ENCODE data around the gene SEMA4G. TPM values are rescaled to one million over a fixed set of nuclear protein-coding genes. Genes with fewer than 3 reads are reported as not detected.

Gene SEMA4G
- total and polyA plus RNA-seq, 2 of the 13 experiments (the other 11 are each of a cell fraction or from before 2014, with no cell fraction given): 46.2 to 207 TPM

GRCh38 chr10:101012525-101013364 lies 43.4 kb downstream of the SEMA4G start (continued):
- no peak for TF ChIP-seq KLF16 (CRISPR knock-in tag; IDR thresholded peaks at IDR 0.05)
- TF ChIP-seq SAP130 (CRISPR knock-in tag; IDR thresholded peaks at IDR 0.05; ENCODE audit: low read depth): peak; percentile 79
- TF ChIP-seq CSRNP2 (CRISPR knock-in tag; conservative IDR thresholded peaks at IDR 0.05; ENCODE audit: low read depth): no peak
- no peak for TF ChIP-seq NFRKB (IDR thresholded peaks at IDR 0.05)
- no peak for TF ChIP-seq ZNF883 (CRISPR knock-in tag; IDR thresholded peaks at IDR 0.05; ENCODE audit: not compliant biosample characterization)
- peak; percentile 42; the same call in 1 of the 2 replicates for TF ChIP-seq KMT2B (CRISPR knock-in tag; IDR thresholded peaks at IDR 0.05)
- TF ChIP-seq CREB1 (IDR thresholded peaks at IDR 0.05): no peak
- no peak for TF ChIP-seq CREB1 (CRISPR knock-in tag; IDR thresholded peaks at IDR 0.05)
- no peak for TF ChIP-seq ZHX1 (CRISPR knock-in tag; IDR thresholded peaks at IDR 0.05; ENCODE audit: low read depth)
- TF ChIP-seq NR2F1 (CRISPR knock-in tag; IDR thresholded peaks at IDR 0.05): no peak
- peak; percentile 32; the same call in 1 of the 2 replicates for TF ChIP-seq DMAP1 (CRISPR knock-in tag; IDR thresholded peaks at IDR 0.05)
- peak; percentile 75 for TF ChIP-seq STAG1 (CRISPR knock-in tag; IDR thresholded peaks at IDR 0.05)
- TF ChIP-seq GLMP (CRISPR knock-in tag; IDR thresholded peaks at IDR 0.05; ENCODE audit: borderline replicate concordance): no peak
- 0 out of 2 replicates have a peak, but pooled peaks have one; percentile 12 for TF ChIP-seq DRAP1 (CRISPR knock-in tag; IDR thresholded peaks at IDR 0.05)
- TF ChIP-seq ZNF296 (CRISPR knock-in tag; conservative IDR thresholded peaks at IDR 0.05): no peak
- no peak for TF ChIP-seq JDP2 (CRISPR knock-in tag; IDR thresholded peaks at IDR 0.05; ENCODE audit: borderline replicate concordance)
- TF ChIP-seq ZNF614 (CRISPR knock-in tag; IDR thresholded peaks at IDR 0.05; ENCODE audit: borderline replicate concordance): no peak; the same call in 1 of the 2 replicates
- TF ChIP-seq ZNF766 (CRISPR knock-in tag; IDR thresholded peaks at IDR 0.05; ENCODE audit: borderline replicate concordance): no peak
- TF ChIP-seq HNF1B (CRISPR knock-in tag; IDR thresholded peaks at IDR 0.05): no peak
- TF ChIP-seq RARG (CRISPR knock-in tag; IDR thresholded peaks at IDR 0.05; ENCODE audit: low read depth): no peak
- TF ChIP-seq ZSCAN30 (CRISPR knock-in tag; IDR thresholded peaks at IDR 0.05): no peak
- TF ChIP-seq KAT2B (IDR thresholded peaks at IDR 0.05; ENCODE audit: borderline replicate concordance, low read depth, low read length): no peak
- TF ChIP-seq FOXC1 (CRISPR knock-in tag; IDR thresholded peaks at IDR 0.05; ENCODE audit: borderline replicate concordance): no peak
